HepG2 (cell line): ENCODE data around the gene LRIT2.

Source experiments
- ADNP ChIP-seq: sonication (generic); formaldehyde crosslinking; IDR thresholded peaks from 2 replicates; pipeline ENCODE4 v1.4.0; 2020; ENCODE audit warnings: missing genetic modification reagents
- CCAR2 ChIP-seq: fragments of 200-400 bp; formaldehyde crosslinking; optimal IDR thresholded peaks from 2 replicates; pipeline ENCODE3; 2018; ENCODE audit warnings: low read depth, mild to moderate bottlenecking, low read length, moderate library complexity
- CEBPB ChIP-seq: IDR thresholded peaks from 2 replicates; pipeline ENCODE4 v1.6.1; 2011; ENCODE audit warnings: low read depth, low read length, improper control_type of control experiment, borderline replicate concordance
- CTCF ChIP-seq: sonication (generic); formaldehyde crosslinking; IDR thresholded peaks from 2 replicates; pipeline ENCODE4 v1.5.0; 2020; ENCODE audit warnings: mild to moderate bottlenecking, missing genetic modification reagents, moderate library complexity
- MYNN ChIP-seq: sonication (generic); formaldehyde crosslinking; IDR thresholded peaks from 2 replicates; pipeline ENCODE4 v1.4.0; 2020; ENCODE audit warnings: mild to moderate bottlenecking, low read depth, missing genetic modification reagents
- YY1 ChIP-seq: IDR thresholded peaks from 2 replicates; pipeline ENCODE4 v1.6.1; 2011; ENCODE audit warnings: low read length, low read depth, moderate library complexity, mild to moderate bottlenecking; ENCODE audit not compliant: insufficient read depth, insufficient replicate concordance
- TF ChIP-seq, protein P1 (sequence below): sonication (generic); formaldehyde crosslinking; IDR thresholded peaks from 2 replicates; pipeline ENCODE4 v1.4.0; 2020; ENCODE audit warnings: missing genetic modification reagents
- TF ChIP-seq, protein P2 (sequence below): sonication (generic); formaldehyde crosslinking; IDR thresholded peaks from 2 replicates; pipeline ENCODE4 v1.5.0; 2020; ENCODE audit warnings: missing genetic modification reagents, mild to moderate bottlenecking, borderline replicate concordance
- TF ChIP-seq, protein P3 (sequence below), 2 experiments: sonication (generic) in 1 of 2; formaldehyde crosslinking in 1 of 2; IDR thresholded peaks; 2 replicates each; pipeline versions ENCODE4 v1.5.1 to v1.6.1; 2011 to 2020; ENCODE audit warnings: borderline replicate concordance in 1 of 2, low read depth in 1 of 2, low read length in 1 of 2, mild to moderate bottlenecking in 1 of 2, missing genetic modification reagents in 1 of 2, moderate library complexity in 1 of 2
- TF ChIP-seq, protein P4 (sequence below): IDR thresholded peaks from 2 replicates; pipeline ENCODE4 v1.6.1; 2016; ENCODE audit warnings: low read depth

DNA sequence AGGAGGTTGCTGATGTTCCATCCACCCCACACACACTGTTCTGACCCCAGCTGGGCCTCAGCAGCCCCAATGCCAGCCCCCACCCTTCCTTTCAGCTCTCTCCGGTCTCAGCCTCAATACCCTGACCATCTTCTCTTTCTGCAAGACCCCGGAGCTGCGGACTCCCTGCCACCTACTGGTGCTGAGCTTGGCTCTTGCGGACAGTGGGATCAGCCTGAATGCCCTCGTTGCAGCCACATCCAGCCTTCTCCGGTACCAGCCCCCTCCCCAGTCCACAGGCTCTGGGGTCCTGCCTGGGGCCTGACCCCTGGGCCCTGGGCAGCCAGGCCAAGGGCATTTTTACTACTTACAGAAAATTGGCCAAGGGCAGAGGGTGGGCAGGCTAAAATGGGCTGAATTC, 22.2 kb upstream of the LRIT2 start:
- TF ChIP-seq CTCF, result no peak
- TF ChIP-seq, protein P1, sequence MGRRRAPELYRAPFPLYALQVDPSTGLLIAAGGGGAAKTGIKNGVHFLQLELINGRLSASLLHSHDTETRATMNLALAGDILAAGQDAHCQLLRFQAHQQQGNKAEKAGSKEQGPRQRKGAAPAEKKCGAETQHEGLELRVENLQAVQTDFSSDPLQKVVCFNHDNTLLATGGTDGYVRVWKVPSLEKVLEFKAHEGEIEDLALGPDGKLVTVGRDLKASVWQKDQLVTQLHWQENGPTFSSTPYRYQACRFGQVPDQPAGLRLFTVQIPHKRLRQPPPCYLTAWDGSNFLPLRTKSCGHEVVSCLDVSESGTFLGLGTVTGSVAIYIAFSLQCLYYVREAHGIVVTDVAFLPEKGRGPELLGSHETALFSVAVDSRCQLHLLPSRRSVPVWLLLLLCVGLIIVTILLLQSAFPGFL, result no peak
- no peak for TF ChIP-seq YY1
- TF ChIP-seq, protein P2, sequence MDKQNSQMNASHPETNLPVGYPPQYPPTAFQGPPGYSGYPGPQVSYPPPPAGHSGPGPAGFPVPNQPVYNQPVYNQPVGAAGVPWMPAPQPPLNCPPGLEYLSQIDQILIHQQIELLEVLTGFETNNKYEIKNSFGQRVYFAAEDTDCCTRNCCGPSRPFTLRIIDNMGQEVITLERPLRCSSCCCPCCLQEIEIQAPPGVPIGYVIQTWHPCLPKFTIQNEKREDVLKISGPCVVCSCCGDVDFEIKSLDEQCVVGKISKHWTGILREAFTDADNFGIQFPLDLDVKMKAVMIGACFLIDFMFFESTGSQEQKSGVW, result no peak
- TF ChIP-seq, protein P3, sequence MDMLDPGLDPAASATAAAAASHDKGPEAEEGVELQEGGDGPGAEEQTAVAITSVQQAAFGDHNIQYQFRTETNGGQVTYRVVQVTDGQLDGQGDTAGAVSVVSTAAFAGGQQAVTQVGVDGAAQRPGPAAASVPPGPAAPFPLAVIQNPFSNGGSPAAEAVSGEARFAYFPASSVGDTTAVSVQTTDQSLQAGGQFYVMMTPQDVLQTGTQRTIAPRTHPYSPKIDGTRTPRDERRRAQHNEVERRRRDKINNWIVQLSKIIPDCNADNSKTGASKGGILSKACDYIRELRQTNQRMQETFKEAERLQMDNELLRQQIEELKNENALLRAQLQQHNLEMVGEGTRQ (IDR thresholded peaks at IDR 0.05; ENCODE audit: low read depth, low read length), result no peak
- TF ChIP-seq, protein P3 (CRISPR knock-in tag; IDR thresholded peaks at IDR 0.05; ENCODE audit: borderline replicate concordance), result no peak
- no peak for TF ChIP-seq MYNN (CRISPR knock-in tag)
- TF ChIP-seq, protein P4, sequence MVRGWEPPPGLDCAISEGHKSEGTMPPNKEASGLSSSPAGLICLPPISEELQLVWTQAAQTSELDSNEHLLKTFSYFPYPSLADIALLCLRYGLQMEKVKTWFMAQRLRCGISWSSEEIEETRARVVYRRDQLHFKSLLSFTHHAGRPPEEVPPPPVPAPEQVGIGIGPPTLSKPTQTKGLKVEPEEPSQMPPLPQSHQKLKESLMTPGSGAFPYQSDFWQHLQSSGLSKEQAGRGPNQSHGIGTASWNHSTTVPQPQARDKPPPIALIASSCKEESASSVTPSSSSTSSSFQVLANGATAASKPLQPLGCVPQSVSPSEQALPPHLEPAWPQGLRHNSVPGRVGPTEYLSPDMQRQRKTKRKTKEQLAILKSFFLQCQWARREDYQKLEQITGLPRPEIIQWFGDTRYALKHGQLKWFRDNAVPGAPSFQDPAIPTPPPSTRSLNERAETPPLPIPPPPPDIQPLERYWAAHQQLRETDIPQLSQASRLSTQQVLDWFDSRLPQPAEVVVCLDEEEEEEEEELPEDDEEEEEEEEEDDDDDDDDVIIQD (CRISPR knock-in tag), result no peak
- TF ChIP-seq ADNP (CRISPR knock-in tag), result no peak
- no peak for TF ChIP-seq CEBPB
- TF ChIP-seq CCAR2, result no peak
